K562 (cell line): ENCODE data around the gene KLHL22. TPM values are rescaled to one million over a fixed set of nuclear protein-coding genes. Genes with fewer than 3 reads are reported as not detected.
A peak's percentile ranks its signal among the peaks of the same experiment; 100 is the strongest.

ENCODE experiments used
- DNMT1 ChIP-seq: fragments of 450-650 bp; IDR thresholded peaks from 2 replicates; pipeline ENCODE4 v1.6.1; 2016; ENCODE audit warnings: antibody characterized with exemption, mild to moderate bottlenecking
- EZH2 ChIP-seq: IDR thresholded peaks from 2 replicates; pipeline ENCODE4 v1.6.1; 2012; ENCODE audit warnings: low read depth, mild to moderate bottlenecking, inconsistent platforms, low read length, borderline replicate concordance
- MAFK ChIP-seq: IDR thresholded peaks from 2 replicates; pipeline ENCODE4 v1.6.1; 2011; ENCODE audit warnings: low read length, improper control_type of control experiment
- NFRKB ChIP-seq: fragments of 450-650 bp; IDR thresholded peaks from 2 replicates; pipeline ENCODE4 v1.6.1; 2016; ENCODE audit warnings: low read depth
- PHB ChIP-seq: fragments of 250-450 bp; sonication (Bioruptor Pico); IDR thresholded peaks from 2 replicates; pipeline ENCODE4 v1.5.0; 2021
- PHTF2 ChIP-seq: fragments of 250-450 bp; sonication (Bioruptor Pico); IDR thresholded peaks from 2 replicates; pipeline ENCODE4 v1.5.0; 2021; ENCODE audit warnings: mild to moderate bottlenecking
- POLR2B ChIP-seq: fragments of 450-650 bp; IDR thresholded peaks from 2 replicates; pipeline ENCODE4 v1.6.1; 2018; ENCODE audit warnings: low read depth; ENCODE audit not compliant: partially characterized antibody
- RBM15 ChIP-seq: fragments of 200-400 bp; formaldehyde crosslinking; IDR thresholded peaks from 2 replicates; pipeline ENCODE4 v1.6.1; 2018; ENCODE audit warnings: mild to moderate bottlenecking, low read length, moderate library complexity; ENCODE audit not compliant: insufficient read depth
- RBM22 ChIP-seq: fragments of 200-400 bp; formaldehyde crosslinking; IDR thresholded peaks from 2 replicates; pipeline ENCODE4 v1.6.1; 2018; ENCODE audit warnings: low read length, low read depth; ENCODE audit not compliant: poor library complexity, severe bottlenecking
- RBM34 ChIP-seq: fragments of 200-400 bp; formaldehyde crosslinking; IDR thresholded peaks from 2 replicates; pipeline ENCODE4 v1.6.1; 2018; ENCODE audit warnings: low read length, borderline replicate concordance; ENCODE audit not compliant: insufficient read depth
- SRSF1 ChIP-seq: fragments of 200-400 bp; formaldehyde crosslinking; IDR thresholded peaks from 2 replicates; pipeline ENCODE4 v1.6.1; 2017; ENCODE audit warnings: mild to moderate bottlenecking, low read depth, low read length, moderate library complexity
- ZNF146 ChIP-seq: IDR thresholded peaks from one replicate; pipeline ENCODE4 v1.6.1; 2018; ENCODE audit warnings: missing compliant biosample characterization; ENCODE audit not compliant: unreplicated experiment
- ZNF23 ChIP-seq: fragments of 250-450 bp; sonication (Bioruptor Pico); IDR thresholded peaks from 2 replicates; pipeline ENCODE4 v1.4.0; 2020; ENCODE audit warnings: mild to moderate bottlenecking
- polyA plus RNA-seq, 8 experiments: library from polyadenylated mRNA; depleted of rRNA in 4 of 8; stranded (reverse) in 5 of 8; unstranded in 3 of 8; fragments of >200 nt; fragmentation: Nextera tagmentation in 2 of 8; fragmentation: Illumina TruSeq in 1 of 8; extraction: Ambion mirVana in 2 of 8; extraction: Trizol in 1 of 8; gene quantifications; 2 replicates each; pipeline versions ENCODE4 v1.2.1 to v1.2.3, GENCODE V29; 2011 to 2014; ENCODE audit warnings: inconsistent platforms in 1 of 8, missing spikeins in 1 of 8
- total RNA-seq, 7 experiments: library from RNA; depleted of rRNA in 6 of 7; stranded (reverse); fragments of >200 nt in 6 of 7; fragmentation: Illumina TruSeq in 2 of 7; extraction: Trizol in 2 of 7; gene quantifications; 2 replicates each; pipeline versions ENCODE4 v1.2.1 to v1.2.3, GENCODE V29; 2011 to 2021; ENCODE audit warnings: low replicate concordance in 1 of 7
- TF ChIP-seq, protein P1 (sequence below), 2 experiments: fragments of 450-650 bp; formaldehyde crosslinking in 1 of 2; IDR thresholded peaks; 2 replicates each; pipeline versions ENCODE4 v1.4.0 to v1.6.1; 2014 to 2020; ENCODE audit warnings: mild to moderate bottlenecking in 2 of 2, borderline replicate concordance in 1 of 2, low read depth in 1 of 2
- TF ChIP-seq, protein P2 (sequence below): sonication (generic); formaldehyde crosslinking; IDR thresholded peaks from 2 replicates; pipeline ENCODE4 v1.8.0; 2022; ENCODE audit warnings: mild to moderate bottlenecking, missing genetic modification reagents, borderline replicate concordance

Gene KLHL22
- total and polyA plus RNA-seq, 9 of the 15 experiments (the other 6 are each of a cell fraction or from before 2014, with no cell fraction given) = 1.3 to 25.6 (median 15.2) TPM

DNA sequence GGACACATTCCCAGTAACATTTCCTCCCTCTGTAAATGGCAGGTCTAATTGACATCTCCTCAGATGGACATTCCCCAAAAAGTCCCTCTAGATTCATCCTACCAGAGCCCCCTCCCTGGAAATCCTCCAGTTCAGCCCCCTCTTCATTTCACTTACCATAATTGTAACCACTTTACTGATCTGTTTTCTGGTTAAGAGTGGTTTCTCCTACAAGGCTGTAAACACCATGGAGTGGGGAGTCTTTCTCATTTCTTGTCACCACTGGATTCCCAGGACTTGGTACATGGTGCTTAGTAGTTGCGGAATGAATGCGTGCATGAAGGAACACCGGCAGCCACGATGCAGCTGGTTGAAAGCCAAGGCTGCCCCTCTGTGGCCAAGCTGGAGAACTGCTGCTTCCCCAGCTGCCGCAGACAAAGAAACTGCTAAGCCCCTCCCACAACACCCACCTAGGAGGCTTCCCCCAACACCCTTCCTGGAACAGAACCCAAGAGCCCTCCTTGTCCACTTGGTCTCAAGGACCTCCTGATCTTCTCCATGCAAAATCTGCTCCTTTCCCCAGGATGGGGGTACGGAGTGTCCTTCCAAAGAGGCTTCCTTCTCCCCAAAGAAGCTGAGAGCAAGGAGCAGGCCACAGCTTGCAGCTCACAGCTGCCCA is 39.4 kb downstream of the KLHL22 start (continued):
- TF ChIP-seq, protein P1, sequence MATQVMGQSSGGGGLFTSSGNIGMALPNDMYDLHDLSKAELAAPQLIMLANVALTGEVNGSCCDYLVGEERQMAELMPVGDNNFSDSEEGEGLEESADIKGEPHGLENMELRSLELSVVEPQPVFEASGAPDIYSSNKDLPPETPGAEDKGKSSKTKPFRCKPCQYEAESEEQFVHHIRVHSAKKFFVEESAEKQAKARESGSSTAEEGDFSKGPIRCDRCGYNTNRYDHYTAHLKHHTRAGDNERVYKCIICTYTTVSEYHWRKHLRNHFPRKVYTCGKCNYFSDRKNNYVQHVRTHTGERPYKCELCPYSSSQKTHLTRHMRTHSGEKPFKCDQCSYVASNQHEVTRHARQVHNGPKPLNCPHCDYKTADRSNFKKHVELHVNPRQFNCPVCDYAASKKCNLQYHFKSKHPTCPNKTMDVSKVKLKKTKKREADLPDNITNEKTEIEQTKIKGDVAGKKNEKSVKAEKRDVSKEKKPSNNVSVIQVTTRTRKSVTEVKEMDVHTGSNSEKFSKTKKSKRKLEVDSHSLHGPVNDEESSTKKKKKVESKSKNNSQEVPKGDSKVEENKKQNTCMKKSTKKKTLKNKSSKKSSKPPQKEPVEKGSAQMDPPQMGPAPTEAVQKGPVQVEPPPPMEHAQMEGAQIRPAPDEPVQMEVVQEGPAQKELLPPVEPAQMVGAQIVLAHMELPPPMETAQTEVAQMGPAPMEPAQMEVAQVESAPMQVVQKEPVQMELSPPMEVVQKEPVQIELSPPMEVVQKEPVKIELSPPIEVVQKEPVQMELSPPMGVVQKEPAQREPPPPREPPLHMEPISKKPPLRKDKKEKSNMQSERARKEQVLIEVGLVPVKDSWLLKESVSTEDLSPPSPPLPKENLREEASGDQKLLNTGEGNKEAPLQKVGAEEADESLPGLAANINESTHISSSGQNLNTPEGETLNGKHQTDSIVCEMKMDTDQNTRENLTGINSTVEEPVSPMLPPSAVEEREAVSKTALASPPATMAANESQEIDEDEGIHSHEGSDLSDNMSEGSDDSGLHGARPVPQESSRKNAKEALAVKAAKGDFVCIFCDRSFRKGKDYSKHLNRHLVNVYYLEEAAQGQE (IDR thresholded peaks at IDR 0.05; ENCODE audit: borderline replicate concordance) = peak; percentile 97
- TF ChIP-seq, protein P1 (CRISPR knock-in tag; IDR thresholded peaks at IDR 0.05; ENCODE audit: low read depth) = 0 out of 2 replicates have a peak, but pooled peaks have one; percentile 69
- TF ChIP-seq RBM22 (no peak), EZH2 (no peak), MAFK (peak; percentile 67), DNMT1 (no peak), PHB (CRISPR knock-in tag) (peak; percentile 84; the same call in 1 of the 2 replicates), PHTF2 (CRISPR knock-in tag) (no peak), SRSF1 (no peak), RBM15 (no peak), NFRKB (no peak), ZNF146 (no peak), POLR2B (no peak), RBM34 (no peak), ZNF23 (CRISPR knock-in tag) (no peak)
- TF ChIP-seq, protein P2, sequence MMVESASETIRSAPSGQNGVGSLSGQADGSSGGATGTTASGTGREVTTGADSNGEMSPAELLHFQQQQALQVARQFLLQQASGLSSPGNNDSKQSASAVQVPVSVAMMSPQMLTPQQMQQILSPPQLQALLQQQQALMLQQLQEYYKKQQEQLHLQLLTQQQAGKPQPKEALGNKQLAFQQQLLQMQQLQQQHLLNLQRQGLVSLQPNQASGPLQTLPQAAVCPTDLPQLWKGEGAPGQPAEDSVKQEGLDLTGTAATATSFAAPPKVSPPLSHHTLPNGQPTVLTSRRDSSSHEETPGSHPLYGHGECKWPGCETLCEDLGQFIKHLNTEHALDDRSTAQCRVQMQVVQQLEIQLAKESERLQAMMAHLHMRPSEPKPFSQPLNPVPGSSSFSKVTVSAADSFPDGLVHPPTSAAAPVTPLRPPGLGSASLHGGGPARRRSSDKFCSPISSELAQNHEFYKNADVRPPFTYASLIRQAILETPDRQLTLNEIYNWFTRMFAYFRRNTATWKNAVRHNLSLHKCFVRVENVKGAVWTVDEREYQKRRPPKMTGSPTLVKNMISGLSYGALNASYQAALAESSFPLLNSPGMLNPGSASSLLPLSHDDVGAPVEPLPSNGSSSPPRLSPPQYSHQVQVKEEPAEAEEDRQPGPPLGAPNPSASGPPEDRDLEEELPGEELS (CRISPR knock-in tag) = no peak; the same call in 1 of the 2 replicates
